Colonic mucosa (tissue), 4 donors: ENCODE measurements around the gene MCU. TPM values are rescaled to one million over a fixed set of nuclear protein-coding genes. Genes with fewer than 3 reads are reported as not detected.

Experiments used
- DNase-seq: peaks from one replicate; pipeline ENCODE4 v3.0.0-alpha.2; 2020
- H3K27ac ChIP-seq: fragments of 200-600 bp; one replicate; pipeline ENCODE4 v1.8.0; 2021
- H3K27me3 ChIP-seq: fragments of 200-600 bp; one replicate; pipeline ENCODE4 v1.8.0; 2021
- H3K36me3 ChIP-seq: fragments of 200-600 bp; one replicate; pipeline ENCODE4 v1.8.0; 2021
- H3K4me1 ChIP-seq: fragments of 200-600 bp; one replicate; pipeline ENCODE4 v1.8.0; 2021; ENCODE audit warnings: mild to moderate bottlenecking
- H3K4me3 ChIP-seq: fragments of 200-600 bp; one replicate; pipeline ENCODE4 v1.8.0; 2021
- H3K9ac ChIP-seq, 2 donors: one replicate each; pipeline ENCODE4 v1.7.0; 2013; ENCODE audit warnings: control low read depth in 2 of 2, low read depth in 2 of 2, low read length in 2 of 2
- H3K9me3 ChIP-seq: fragments of 200-600 bp; one replicate; pipeline ENCODE4 v1.8.0; 2021
- intact Hi-C: fragments of 100-400 bp; cut with DNase I; formaldehyde crosslinking; loops from one replicate; pipeline ENCODE4 v1.14.1; 2022
- total RNA-seq, 2 donors: library from RNA; stranded (reverse); fragmentation: NEBNext Ultra II Directional in 1 of 2; extraction: Animal tissue kit (Norgen Biotek cat#: 25700) in 1 of 2; gene quantifications; one replicate each; pipeline ENCODE4 v1.2.1, GENCODE V29; 2021
- TF ChIP-seq, protein P1 (sequence below): fragments of 200-600 bp; IDR thresholded peaks from one replicate; pipeline ENCODE4 v1.8.0; 2022; ENCODE audit warnings: antibody characterized with exemption, mild to moderate bottlenecking
- donor health status: healthy.
- donor health status: DM: no; HTN: no; CAD: no.
- donor health status: DM: no; HTN: no; CAD: no.

Gene MCU
- total RNA-seq, 2 donors from 2014 or later: 88.7 to 109 TPM

DNA sequence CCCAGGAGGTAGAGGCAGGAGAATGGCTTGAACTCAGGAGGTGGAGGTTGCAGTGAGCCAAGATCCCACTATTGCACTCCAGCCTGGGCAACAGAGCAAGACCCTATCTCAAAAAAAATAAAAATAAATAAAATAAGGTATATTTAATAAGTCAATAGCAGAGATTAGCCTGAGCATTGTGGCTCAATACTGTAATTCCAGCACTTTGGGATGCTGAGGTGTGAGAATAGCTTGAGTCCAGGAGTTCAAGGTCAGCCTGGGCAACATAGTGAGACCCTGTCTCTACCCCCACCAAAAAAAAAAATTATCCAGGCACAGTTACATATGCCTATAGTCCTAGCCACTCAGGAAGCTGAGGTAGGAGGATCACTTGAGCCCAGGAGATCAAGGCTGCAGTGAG, 163.2 kb downstream of the MCU start:
- Histone ChIP-seq H3K9ac (no peak overlapping the region), H3K27ac (no peak overlapping the region), H3K4me3 (no peak overlapping the region), H3K9me3 (no peaks in the 10 kb centered on the region), H3K36me3 (no peaks in the 10 kb centered on the region), H3K4me1 (no peaks in the 10 kb centered on the region), H3K27me3 (no peaks in the 10 kb centered on the region)
- intact Hi-C loops: no loop called here
- TF ChIP-seq, protein P1, sequence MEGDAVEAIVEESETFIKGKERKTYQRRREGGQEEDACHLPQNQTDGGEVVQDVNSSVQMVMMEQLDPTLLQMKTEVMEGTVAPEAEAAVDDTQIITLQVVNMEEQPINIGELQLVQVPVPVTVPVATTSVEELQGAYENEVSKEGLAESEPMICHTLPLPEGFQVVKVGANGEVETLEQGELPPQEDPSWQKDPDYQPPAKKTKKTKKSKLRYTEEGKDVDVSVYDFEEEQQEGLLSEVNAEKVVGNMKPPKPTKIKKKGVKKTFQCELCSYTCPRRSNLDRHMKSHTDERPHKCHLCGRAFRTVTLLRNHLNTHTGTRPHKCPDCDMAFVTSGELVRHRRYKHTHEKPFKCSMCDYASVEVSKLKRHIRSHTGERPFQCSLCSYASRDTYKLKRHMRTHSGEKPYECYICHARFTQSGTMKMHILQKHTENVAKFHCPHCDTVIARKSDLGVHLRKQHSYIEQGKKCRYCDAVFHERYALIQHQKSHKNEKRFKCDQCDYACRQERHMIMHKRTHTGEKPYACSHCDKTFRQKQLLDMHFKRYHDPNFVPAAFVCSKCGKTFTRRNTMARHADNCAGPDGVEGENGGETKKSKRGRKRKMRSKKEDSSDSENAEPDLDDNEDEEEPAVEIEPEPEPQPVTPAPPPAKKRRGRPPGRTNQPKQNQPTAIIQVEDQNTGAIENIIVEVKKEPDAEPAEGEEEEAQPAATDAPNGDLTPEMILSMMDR: no peak
- no peak for DNase-seq

DNA sequence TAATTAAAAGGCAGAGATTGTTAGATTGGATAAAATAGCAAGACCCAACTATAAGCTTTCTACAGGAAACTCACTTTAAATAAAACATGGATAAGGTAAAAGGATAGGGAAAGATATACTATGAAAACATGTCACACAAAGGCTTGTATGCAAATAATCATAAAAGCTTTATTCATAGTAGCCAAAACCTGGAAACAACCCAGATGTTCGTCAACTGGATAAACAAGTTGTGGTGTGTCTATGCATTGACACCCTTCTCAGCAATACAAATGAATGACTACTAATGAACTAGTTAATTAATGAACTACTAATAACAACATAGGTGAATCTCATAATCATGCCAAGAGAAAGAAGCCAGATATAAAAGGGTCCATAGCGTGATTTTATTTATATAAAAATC, 163.8 kb downstream of the MCU start:
- no peaks in the 10 kb centered on the region for H3K27me3 ChIP-seq
- no peak for DNase-seq
- no peaks in the 10 kb centered on the region for H3K4me1 ChIP-seq
- intact Hi-C loops: no loop called here
- TF ChIP-seq, protein P1: no peak
- H3K4me3 ChIP-seq: no peak overlapping the region
- no peaks in the 10 kb centered on the region for H3K9me3 ChIP-seq
- H3K27ac ChIP-seq: no peak overlapping the region
- no peaks in the 10 kb centered on the region for H3K36me3 ChIP-seq
- no peak overlapping the region for H3K9ac ChIP-seq

DNA sequence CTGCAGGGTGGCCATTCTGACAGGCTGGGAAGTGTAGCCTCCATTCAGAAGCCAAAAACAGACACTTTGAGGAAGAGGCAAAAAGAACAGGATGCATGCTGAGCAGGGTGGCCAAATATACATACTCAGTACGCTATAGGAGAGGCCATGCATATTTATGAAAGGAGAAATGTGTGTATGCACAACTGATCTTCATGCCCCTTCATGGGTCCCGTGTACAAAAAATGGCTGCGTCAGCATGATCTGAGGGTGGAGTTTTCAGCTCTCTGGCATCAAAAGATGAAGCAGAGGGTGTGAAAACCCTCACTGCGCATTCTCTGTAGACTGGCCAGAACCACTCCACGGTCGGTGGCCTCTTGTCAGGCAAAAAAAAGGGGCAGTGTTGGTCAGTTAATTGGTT, 166.1 kb downstream of the MCU start:
- intact Hi-C loops: no loop called here
- H3K9ac ChIP-seq: no peak overlapping the region
- TF ChIP-seq, protein P1: no peak
- H3K9me3 ChIP-seq: no peaks in the 10 kb centered on the region
- no peak overlapping the region for H3K27ac ChIP-seq
- no peaks in the 10 kb centered on the region for H3K36me3 ChIP-seq
- H3K4me1 ChIP-seq: no peaks in the 10 kb centered on the region
- no peak overlapping the region for H3K4me3 ChIP-seq
- DNase-seq: no peak
- no peaks in the 10 kb centered on the region for H3K27me3 ChIP-seq

DNA sequence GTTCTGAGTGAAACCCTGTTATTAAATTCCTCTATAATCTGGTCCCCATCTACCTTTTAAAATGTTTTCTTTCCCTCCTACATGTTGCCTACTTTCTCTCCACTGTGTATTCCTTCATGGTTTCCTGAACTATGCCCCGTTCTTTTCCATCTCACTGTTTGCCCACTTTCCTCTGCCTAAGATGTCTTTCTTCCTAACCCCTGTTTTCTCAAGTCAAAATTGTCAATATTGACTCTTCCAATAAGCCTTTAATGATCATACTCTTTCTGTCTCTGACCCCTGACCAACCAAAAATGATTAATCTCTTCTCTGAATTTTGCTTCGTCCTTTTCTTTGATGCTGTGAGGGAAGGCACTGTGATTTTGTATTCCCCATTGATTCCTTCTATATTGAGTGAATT, 171.0 kb downstream of the MCU start:
- TF ChIP-seq, protein P1: no peak
- Histone ChIP-seq H3K9me3 (no peaks in the 10 kb centered on the region), H3K27ac (no peak overlapping the region), H3K27me3 (no peaks in the 10 kb centered on the region), H3K4me3 (no peak overlapping the region), H3K36me3 (no peaks in the 10 kb centered on the region), H3K4me1 (no peaks in the 10 kb centered on the region), H3K9ac (no peak overlapping the region)
- no peak for DNase-seq
- intact Hi-C loops: no loop called here

DNA sequence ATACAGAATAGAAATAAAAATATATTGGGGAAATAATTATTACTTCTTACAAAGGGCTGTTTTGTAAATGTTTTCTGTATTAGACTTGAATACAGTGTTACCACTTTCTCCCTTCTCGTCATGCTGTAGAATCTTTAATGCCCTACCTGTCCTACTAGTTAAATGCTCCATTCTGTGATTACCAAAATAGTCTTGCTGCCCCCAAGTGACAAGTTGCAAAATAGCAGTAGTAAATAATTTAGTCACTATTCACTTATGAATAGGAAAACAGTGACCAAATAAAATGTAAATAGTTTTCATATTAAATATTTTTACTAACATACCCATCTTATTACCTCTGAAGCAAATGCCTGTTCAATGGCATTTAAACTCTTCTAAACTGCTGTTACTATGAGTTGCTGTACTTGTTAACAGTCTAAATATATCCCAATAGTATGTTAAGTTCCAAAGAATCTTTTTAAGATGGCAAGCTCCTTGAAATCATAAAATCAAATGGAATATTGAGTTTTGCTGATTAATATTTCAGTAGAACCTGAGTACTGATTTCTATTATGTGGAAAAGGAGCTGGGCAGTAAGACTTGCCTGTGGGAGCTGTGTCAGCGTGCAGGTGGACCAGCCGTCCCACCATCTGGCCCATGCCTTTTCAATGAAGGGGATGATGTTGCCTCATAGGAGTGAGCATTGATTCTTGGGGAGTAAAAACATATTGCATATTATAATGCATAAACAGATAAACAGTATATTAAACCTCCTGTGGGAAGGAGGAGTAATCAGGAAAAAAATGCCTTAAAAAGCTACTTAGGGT, 183.5 kb downstream of the MCU start:
- H3K4me3 ChIP-seq: no peak overlapping the region
- H3K9ac ChIP-seq: no peak overlapping the region
- intact Hi-C loops: loop anchor here (2.0 kb wide), 1 partner anchor 511 kb away; no protein-coding TSS in a partner anchor
- no peaks in the 10 kb centered on the region for H3K4me1 ChIP-seq
- no peak for DNase-seq
- H3K36me3 ChIP-seq: no peaks in the 10 kb centered on the region
- H3K27ac ChIP-seq: no peak overlapping the region
- TF ChIP-seq, protein P1: no peak
- no peaks in the 10 kb centered on the region for H3K27me3 ChIP-seq
- no peaks in the 10 kb centered on the region for H3K9me3 ChIP-seq
